ENCODE measurements around the gene ASTL. TPM values are rescaled to one million over a fixed set of nuclear protein-coding genes. Genes with fewer than 3 reads are reported as not detected.

The ASTL gene
- total RNA-seq, 1 donor from 2014 or later = not detected

GRCh38 chr2:96091711-96092572 is 46.4 kb downstream of the ASTL start:
- no peak overlapping the region for H3K9ac ChIP-seq (ENCODE audit: low read length)
- Mint-ChIP-seq H3K4me3 (ENCODE audit: unreplicated experiment) (no peak overlapping the region), H3K27me3 (ENCODE audit: low read depth, unreplicated experiment) (no peaks in the 10 kb centered on the region), H3K4me1 (ENCODE audit: low read depth, unreplicated experiment) (peaks cover 7% of the 10 kb centered on the region), H3K36me3 (ENCODE audit: low read depth, unreplicated experiment) (no peaks in the 10 kb centered on the region), H3K27ac (ENCODE audit: unreplicated experiment) (no peak overlapping the region), H3K9me3 (ENCODE audit: unreplicated experiment) (no peaks in the 10 kb centered on the region)
- peaks cover 11% of the 10 kb centered on the region for H3K27me3 ChIP-seq (ENCODE audit: insufficient read depth, low read length)
- FAIRE-seq (no peak), DNase-seq (ENCODE audit: low read depth) (no peak)
- no peak for TF ChIP-seq EZH2 (IDR thresholded peaks at IDR 0.05; ENCODE audit: insufficient read depth, low read length)
- TF ChIP-seq, protein P1, sequence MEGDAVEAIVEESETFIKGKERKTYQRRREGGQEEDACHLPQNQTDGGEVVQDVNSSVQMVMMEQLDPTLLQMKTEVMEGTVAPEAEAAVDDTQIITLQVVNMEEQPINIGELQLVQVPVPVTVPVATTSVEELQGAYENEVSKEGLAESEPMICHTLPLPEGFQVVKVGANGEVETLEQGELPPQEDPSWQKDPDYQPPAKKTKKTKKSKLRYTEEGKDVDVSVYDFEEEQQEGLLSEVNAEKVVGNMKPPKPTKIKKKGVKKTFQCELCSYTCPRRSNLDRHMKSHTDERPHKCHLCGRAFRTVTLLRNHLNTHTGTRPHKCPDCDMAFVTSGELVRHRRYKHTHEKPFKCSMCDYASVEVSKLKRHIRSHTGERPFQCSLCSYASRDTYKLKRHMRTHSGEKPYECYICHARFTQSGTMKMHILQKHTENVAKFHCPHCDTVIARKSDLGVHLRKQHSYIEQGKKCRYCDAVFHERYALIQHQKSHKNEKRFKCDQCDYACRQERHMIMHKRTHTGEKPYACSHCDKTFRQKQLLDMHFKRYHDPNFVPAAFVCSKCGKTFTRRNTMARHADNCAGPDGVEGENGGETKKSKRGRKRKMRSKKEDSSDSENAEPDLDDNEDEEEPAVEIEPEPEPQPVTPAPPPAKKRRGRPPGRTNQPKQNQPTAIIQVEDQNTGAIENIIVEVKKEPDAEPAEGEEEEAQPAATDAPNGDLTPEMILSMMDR (IDR thresholded peaks at IDR 0.05; ENCODE audit: insufficient read depth, low read depth, low read length) = no peak
- no peaks in the 10 kb centered on the region for H3K9me3 ChIP-seq (ENCODE audit: insufficient read depth, low read depth, low read length)
- H2AFZ ChIP-seq (ENCODE audit: low read depth, low read length) = no peak overlapping the region
- no peak overlapping the region for H3K27ac ChIP-seq (ENCODE audit: low read depth, low read length)
- H3K4me1 ChIP-seq (ENCODE audit: insufficient read depth, low read length) = no peaks in the 10 kb centered on the region
- H3K36me3 ChIP-seq (ENCODE audit: insufficient read depth, low read length) = no peaks in the 10 kb centered on the region
- no peak overlapping the region for H3K4me3 ChIP-seq (ENCODE audit: insufficient read depth, low read depth, low read length)
- H3K4me2 ChIP-seq (ENCODE audit: low read length) = no peak overlapping the region
- no peaks in the 10 kb centered on the region for H4K20me1 ChIP-seq (ENCODE audit: insufficient read depth, low read length)
- H3K79me2 ChIP-seq (ENCODE audit: insufficient read depth, low read length) = no peaks in the 10 kb centered on the region

DNA sequence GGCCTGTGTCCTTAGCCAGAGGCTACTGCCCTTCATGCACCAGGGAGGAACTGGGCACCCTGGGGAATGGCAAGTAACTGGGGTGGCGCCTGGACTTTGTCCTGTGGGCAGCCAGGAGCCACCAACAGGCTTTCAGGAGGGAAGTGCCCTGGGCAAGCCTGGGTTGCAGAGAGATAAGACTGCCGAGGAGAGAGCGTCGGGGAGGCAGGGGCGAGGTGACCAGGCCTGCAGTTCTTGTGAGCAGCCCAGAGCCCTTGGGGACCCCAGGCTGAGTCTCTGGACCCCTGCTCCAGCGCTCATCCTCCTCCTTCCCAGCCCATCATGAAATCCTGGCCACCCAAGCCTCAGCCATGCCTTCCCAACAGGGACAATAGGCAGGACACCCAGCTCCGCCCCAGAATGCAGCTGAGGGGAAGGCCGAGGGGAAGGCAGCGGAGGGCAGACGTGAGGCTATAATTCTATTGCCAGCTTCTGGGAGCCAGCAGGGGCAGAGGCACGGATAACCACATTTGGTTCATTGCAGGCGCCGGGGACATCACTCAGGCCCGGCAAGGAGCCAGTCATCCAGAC is 47.1 kb downstream of the ASTL start:
- no peak overlapping the region for H3K27ac Mint-ChIP-seq (ENCODE audit: unreplicated experiment)
- peaks cover 7% of the 10 kb centered on the region for H3K4me1 Mint-ChIP-seq (ENCODE audit: low read depth, unreplicated experiment)
- H3K79me2 ChIP-seq (ENCODE audit: insufficient read depth, low read length) = no peaks in the 10 kb centered on the region
- no peak overlapping the region for H3K9ac ChIP-seq (ENCODE audit: low read length)
- H3K4me1 ChIP-seq (ENCODE audit: insufficient read depth, low read length) = no peaks in the 10 kb centered on the region
- no peaks in the 10 kb centered on the region for H3K36me3 ChIP-seq (ENCODE audit: insufficient read depth, low read length)
- no peak overlapping the region for H3K27ac ChIP-seq (ENCODE audit: low read depth, low read length)
- DNase-seq (ENCODE audit: low read depth) = no peak
- no peak overlapping the region for H3K4me3 ChIP-seq (ENCODE audit: insufficient read depth, low read depth, low read length)
- no peak for FAIRE-seq
- H4K20me1 ChIP-seq (ENCODE audit: insufficient read depth, low read length) = no peaks in the 10 kb centered on the region
- no peak overlapping the region for H3K4me2 ChIP-seq (ENCODE audit: low read length)
- H3K27me3 ChIP-seq (ENCODE audit: insufficient read depth, low read length) = peaks cover 11% of the 10 kb centered on the region
- H3K36me3 Mint-ChIP-seq (ENCODE audit: low read depth, unreplicated experiment) = no peaks in the 10 kb centered on the region
- TF ChIP-seq EZH2 (IDR thresholded peaks at IDR 0.05; ENCODE audit: insufficient read depth, low read length) = no peak
- TF ChIP-seq, protein P1 (IDR thresholded peaks at IDR 0.05; ENCODE audit: insufficient read depth, low read depth, low read length) = no peak
- H3K4me3 Mint-ChIP-seq (ENCODE audit: unreplicated experiment) = no peak overlapping the region
- no peaks in the 10 kb centered on the region for H3K27me3 Mint-ChIP-seq (ENCODE audit: low read depth, unreplicated experiment)
- no peak overlapping the region for H2AFZ ChIP-seq (ENCODE audit: low read depth, low read length)
- H3K9me3 Mint-ChIP-seq (ENCODE audit: unreplicated experiment) = no peaks in the 10 kb centered on the region
- H3K9me3 ChIP-seq (ENCODE audit: insufficient read depth, low read depth, low read length) = no peaks in the 10 kb centered on the region

All from astrocyte (in vitro differentiated cells and primary cell).